Stimulated activated CD8-positive, alpha-beta memory T cell treated with anti-CD3 and anti-CD28 coated beads, Interleukin-15, amount 100 ng/mL, for 4 hours (primary cell): ENCODE measurements around the gene MYO16.
"Not testable (repeated sequence)": the region's sequence is repeated elsewhere in the genome, so short reads cannot be mapped to it uniquely, and the experiment has no call there.

Source experiments
- DNase-seq, 2 donors: peaks; one replicate each; pipeline ENCODE4 v3.0.0-alpha.2; 2020; ENCODE audit warnings: low read depth in 2 of 2

The MYO16 gene

DNA sequence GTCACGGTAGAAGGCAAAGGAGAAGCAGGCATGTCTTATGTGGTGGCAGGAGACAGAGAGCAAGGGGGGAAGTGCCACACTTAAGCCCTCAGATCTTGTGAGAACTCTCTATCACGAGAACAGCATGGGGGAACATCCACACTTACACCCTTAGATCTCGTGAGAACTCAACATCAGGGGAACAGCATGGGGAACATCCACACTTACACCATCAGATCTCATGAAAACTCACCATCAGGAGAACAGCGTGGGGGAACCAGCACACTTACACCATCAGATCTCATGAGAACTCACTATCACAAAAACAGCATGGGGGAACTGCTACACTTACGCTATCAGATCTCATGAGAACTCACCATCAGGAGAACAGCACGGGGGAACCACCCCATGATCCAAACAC, 445.0 kb downstream of the MYO16 start:
- DNase-seq: no peak

DNA sequence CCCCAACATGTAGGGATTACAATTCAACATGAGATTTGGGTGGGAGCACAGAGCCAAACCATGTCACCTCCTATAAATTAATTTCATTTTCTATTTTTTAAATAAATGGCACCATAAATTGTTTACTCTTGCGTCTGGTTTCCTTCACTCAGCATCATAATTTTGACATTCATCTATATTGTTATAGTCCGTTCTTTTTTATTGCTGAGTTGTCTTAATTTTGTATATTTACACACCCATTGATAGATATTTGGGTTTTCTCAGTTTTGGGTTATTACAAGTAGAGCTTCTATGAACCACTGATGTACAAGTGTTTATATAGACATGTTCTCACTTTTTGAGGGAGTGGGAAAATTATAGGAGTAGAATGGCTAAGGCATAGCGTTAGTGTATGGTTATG, 445.4 kb downstream of the MYO16 start:
- no peak for DNase-seq

GRCh38 chr13:109087916-109088623, 458.7 kb downstream of the MYO16 start:
- no peak for DNase-seq

GRCh38 chr13:109088624-109088917, 459.2 kb downstream of the MYO16 start:
- no peak for DNase-seq

GRCh38 chr13:109090796-109091195, 461.4 kb downstream of the MYO16 start:
- no peak for DNase-seq

GRCh38 chr13:109091249-109091648, 461.8 kb downstream of the MYO16 start:
- DNase-seq: no peak

DNA sequence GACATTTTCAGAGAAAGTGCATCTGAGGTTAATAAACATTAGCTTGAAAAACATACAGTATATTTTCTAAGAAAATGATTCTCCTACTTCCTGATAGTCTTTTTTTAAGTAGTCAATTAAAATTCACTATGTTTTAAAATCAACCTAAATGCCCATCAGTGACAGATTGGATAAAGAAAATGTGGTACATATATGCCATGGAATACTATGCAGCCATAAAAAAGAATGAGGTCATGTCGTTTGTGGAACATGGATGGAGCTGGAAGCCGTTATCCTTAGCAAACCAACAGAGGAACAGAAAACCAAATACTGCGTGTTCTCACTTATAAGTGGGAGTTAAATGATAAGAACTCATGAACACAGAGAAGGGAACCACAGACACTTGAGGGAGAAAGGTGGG, 462.8 kb downstream of the MYO16 start:
- DNase-seq: not testable (repeated sequence)

- no peak for DNase-seq
These were observed 464.6 kb downstream of the MYO16 start for GRCh38 chr13:109093998-109094397.

GRCh38 chr13:109095126-109095525, 465.7 kb downstream of the MYO16 start:
- no peak for DNase-seq

DNA sequence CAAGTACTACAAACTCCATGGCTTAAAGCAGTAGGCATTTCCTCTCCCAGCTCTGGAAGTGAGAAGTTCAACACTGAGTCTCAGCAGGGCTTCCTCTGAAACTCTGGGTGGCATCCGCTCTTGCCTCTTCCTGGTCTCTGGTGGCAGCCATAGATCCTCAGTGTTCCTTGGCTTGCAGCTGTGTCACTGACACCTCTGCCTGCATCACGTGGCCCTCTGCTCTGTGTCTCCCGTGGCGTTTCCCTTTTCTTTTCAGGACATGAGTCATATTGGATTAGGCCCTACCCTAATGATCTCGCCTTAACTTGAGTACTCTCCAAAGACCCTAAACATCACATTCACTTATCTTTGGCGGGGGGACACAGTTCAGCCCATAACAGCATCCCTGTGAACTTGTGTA, 466.7 kb downstream of the MYO16 start:
- DNase-seq: no peak

DNA sequence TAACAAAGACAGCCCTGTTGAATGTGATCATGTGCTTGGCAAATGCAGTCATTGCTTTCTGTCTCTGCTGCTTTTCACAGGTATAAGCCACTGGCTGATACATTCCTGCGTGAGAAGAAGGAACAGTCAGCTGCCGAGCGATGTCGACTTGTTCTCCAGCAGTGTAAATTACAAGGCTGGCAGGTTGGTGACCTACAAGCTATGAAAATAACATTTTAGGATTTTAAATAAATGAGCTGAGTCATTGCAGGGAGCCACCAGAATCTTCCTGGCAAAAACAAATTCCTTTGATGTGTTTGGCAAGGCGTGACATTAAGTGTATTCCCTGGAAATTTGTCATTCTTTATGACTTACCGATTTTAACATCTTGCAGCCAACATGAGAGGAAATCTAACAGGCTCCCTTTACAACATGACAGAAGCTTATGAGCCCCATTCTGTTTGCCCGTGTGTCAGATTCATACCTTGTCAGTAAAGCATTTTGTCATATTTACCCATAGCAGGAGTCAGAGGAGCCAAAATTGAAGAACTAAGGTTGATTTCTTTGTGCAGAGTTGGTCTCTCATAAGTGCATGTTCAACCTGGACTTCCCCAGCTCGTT, 471.4 kb downstream of the MYO16 start:
- DNase-seq: no peak

DNA sequence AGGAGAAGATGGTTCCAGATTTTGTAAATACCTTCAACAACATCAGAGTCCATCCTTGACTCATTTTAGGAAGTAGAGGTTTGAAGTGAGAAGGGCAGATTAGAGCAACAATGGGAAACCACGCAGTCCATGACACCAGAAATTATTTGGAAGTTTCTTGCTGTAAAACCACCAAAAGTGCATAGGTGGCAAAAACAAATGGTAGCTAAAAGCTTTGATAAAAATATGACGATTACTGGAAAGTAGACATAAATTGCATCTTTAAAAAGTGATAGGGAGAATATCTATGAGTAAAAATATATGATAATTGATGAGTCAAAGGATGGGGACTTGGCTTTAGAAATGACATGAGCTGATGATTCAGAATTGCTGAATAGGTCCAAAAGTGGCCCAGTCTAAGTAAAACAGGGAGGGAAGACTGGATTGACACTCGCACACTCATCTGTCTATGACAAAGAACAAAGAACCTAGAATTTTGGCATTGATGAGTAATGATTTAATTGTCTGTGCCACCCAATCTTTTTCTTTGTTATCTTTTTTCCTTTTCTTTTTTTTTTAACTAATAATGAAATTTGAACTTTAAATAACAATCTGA, 472.2 kb downstream of the MYO16 start:
- no peak for DNase-seq

- DNase-seq: no peak
These were observed 476.5 kb downstream of the MYO16 start for GRCh38 chr13:109105899-109106298.

DNA sequence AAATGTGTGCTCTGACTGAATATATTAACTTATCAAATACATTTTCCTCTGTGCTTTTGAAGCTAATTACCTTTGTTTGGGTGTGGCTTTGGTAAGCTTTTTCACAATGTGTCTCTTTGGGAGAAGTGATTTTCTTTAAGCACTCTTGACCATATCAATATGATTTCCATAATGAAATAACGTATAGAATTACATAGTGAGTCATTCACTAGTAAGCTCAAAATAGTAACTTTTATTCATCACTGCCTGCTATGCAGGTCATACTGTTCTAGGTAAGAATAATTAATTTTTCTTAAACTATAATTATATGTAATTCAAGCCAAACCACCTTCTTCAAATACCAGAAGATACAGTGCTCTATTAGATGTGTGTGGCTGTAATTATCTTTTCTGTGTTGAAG, 480.7 kb downstream of the MYO16 start:
- no peak for DNase-seq

DNA sequence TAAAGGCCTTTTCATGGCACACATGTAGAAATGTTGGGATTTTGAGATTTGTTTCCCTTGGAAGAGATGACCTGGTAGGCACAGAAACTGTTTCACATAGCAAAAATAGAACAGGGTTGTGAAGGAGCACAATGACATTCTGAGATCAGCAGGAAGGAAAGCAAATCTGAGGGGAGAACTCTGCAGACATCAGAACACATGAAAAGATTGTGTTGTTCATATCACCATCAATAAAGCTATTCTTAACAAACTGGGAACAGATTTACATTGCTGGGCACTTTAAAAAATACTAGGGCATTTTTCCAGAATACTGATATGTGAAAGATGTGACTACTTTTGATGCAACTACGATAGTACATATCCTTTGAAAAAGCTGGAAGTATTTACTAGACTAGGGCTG, 481.7 kb downstream of the MYO16 start:
- DNase-seq: no peak

DNA sequence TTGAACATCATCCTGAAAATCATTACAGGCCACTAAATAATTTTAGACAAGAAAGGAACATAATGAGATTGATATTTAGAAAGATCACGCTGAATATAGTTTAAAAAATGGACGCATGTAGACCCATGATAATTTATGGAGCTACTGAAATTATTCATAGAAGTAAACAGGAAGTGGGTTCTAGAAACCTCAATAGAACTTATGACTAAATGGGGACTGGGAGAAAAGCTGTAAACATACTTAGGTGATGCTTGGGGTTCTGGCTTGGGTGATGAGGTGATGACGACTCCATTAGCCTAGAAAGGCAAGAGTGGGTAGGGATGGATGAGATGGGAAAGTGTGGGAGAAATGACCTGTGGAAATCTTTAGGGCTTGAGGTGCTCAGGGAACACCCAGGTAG, 484.0 kb downstream of the MYO16 start:
- no peak for DNase-seq

GRCh38 chr13:109114162-109114561, 484.8 kb downstream of the MYO16 start:
- no peak for DNase-seq

DNA sequence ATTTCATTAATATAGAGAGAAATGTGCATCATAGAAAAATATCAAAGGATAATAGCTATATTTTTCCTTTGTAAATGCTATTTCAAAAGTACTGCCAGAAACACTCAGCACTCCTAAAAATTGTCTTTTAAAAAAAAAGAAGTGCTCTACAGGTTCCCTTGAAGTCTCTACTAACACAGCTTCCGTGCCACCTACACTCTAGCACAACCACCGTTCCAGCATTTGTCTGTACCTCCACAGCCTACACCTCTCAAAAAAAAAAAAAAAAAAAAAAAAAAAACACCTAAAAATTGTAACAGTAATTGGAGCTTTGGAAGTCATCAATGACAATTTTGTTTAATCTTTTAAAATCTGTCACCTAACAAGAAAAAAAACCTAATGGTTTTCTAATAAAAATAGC, 485.6 kb downstream of the MYO16 start:
- no peak for DNase-seq

DNA sequence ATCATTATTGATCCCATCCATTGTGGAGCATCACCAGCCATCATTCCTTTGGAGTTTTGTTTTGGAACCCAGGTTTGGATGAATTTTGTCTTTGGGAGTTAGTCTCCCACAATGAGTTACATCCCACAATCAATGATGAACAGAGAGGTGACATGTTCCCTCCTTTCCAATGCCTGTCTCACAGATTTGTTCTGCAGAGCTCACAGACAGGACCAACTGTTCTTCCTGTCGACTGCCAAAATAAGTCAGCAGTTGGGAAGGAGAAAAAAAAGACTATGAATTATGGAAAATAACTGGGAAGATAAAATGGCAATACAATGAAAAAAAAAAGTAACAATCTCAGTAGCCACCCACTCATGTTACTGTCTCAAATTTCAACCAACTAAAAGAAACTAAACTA, 489.1 kb downstream of the MYO16 start:
- no peak for DNase-seq

DNA sequence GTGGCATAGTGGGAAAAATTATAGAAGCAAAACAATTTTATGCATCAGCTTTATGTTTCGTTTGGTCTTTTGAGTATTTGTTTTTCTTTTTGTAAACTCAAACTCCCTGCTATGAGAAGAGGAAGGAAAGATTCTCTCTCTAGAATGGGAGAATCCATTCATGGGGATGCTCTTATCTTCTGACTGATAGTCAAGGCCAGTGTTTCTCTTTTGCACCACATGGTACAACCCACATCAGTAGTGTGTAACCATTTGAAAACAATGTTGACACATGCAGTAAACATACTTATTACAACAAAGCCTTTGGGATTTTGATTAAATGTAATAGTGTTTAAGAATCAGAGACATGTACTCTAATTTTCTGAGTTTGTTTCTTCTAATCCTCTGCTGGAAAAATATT, 490.5 kb downstream of the MYO16 start:
- no peak for DNase-seq

DNA sequence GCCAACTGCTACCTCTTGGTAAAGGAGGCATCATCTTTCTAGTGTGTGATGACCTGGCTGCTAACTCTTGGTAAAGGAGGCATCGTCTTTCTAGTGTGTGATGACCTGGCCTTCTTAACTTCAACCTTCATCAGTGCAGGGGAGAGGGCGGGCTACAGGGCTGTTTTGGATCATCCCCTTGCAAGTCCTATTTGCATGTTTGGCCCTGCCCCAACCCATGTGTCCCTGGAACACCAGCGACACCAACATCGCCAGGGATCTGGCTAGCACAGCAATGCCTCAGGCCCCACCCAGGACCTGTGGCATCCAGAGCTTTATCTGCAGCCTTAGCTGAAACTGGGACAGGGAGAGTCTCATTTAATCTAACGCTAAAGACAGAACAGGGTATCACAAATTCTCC, 492.4 kb downstream of the MYO16 start:
- no peak for DNase-seq

GRCh38 chr13:109123971-109124370, 494.6 kb downstream of the MYO16 start:
- DNase-seq: no peak

DNA sequence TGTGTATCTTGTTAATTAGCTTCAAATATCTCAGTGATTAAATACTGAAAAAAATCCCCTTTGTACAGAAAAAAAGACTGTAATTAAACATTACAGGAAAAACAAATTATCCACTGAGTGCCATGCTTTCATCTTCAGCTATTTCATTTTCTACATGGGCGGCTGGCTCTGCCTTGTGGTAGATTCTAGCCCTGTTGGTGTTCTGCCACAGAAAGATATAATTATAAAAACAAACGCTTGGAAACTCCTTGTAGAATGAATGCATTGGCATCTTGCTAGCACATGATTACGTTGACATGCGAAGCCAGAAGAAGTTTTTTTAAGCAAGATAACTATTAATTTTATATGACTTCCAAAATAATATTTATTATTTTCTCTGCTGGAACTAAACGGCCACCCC, 496.8 kb downstream of the MYO16 start:
- no peak for DNase-seq
